Keratinocyte (primary cell): ENCODE measurements around the gene SLC26A5.

Source experiments
- CTCF ChIP-seq, 3 experiments: IDR thresholded peaks in 1 of 3; conservative IDR thresholded peaks in 1 of 3; optimal IDR thresholded peaks in 1 of 3; 2 replicates in 2 of 3; 3 replicates in 1 of 3; pipeline versions ENCODE3 to v1.5.1; 2011; ENCODE audit warnings: low read length in 3 of 3, mild to moderate bottlenecking in 3 of 3, moderate library complexity in 2 of 3, control low read depth in 1 of 3, inconsistent platforms in 1 of 3; ENCODE audit not compliant: insufficient read depth in 2 of 3; ENCODE audit errors: extremely low read depth in 1 of 3
- EZH2 ChIP-seq: IDR thresholded peaks from one replicate; pipeline ENCODE4 v1.6.1; 2012; ENCODE audit warnings: inconsistent platforms, mild to moderate bottlenecking, low read length, moderate library complexity

- no peak for TF ChIP-seq CTCF (optimal IDR thresholded peaks at IDR 0.05 in 1 of 3, IDR thresholded peaks at IDR 0.05 in 1 of 3, conservative IDR thresholded peaks at IDR 0.05 in 1 of 3; ENCODE audit: extremely low read depth in 1 of 3, insufficient read depth in 2 of 3, low read length in 3 of 3)
- no peak for TF ChIP-seq EZH2
Measured at GRCh38 chr7:103381280-103382031, 64.6 kb downstream of the SLC26A5 start.
